HEK293 (cell line): ENCODE results near the gene ZWILCH.
A peak's percentile ranks its signal among the peaks of the same experiment; 100 is the strongest.

Experiments used
- CTCF ChIA-PET: fragments of 350-600 bp; formaldehyde crosslinking; extraction: SDS; loops from one replicate; lab custom pipeline; 2021; ENCODE audit warnings: antibody characterized with exemption; lab: Yijun Ruan, JAX
- POLR2A ChIA-PET: fragments of 300-600 bp; formaldehyde crosslinking; extraction: SDS; loops from one replicate; lab custom pipeline; 2020; ENCODE audit warnings: antibody characterized with exemption, inconsistent platforms; lab: Yijun Ruan, JAX
- H3K27ac ChIP-seq: fragments of 200-500 bp; sonication (Bioruptor generic); 2 replicates; pipeline ENCODE4 v1.5.1; 2014; ENCODE audit warnings: low read depth, low read length, control low read depth, inconsistent platforms; ENCODE audit errors: extremely low read depth
- H3K36me3 ChIP-seq, 2 experiments: fragments of 200-500 bp in 1 of 2; sonication (Bioruptor generic) in 1 of 2; 1 replicate in 1 of 2; 2 replicates in 1 of 2; pipeline ENCODE4 v1.5.1; 2014 to 2017; ENCODE audit warnings: inconsistent platforms in 2 of 2, low read length in 2 of 2; ENCODE audit not compliant: control insufficient read depth in 2 of 2, insufficient read depth in 1 of 2
- H3K4me1 ChIP-seq: fragments of 200-500 bp; sonication (Bioruptor generic); 2 replicates; pipeline ENCODE4 v1.5.1; 2014; ENCODE audit warnings: mild to moderate bottlenecking, low read length, inconsistent platforms; ENCODE audit not compliant: control insufficient read depth, insufficient read depth
- H3K4me3 ChIP-seq: 2 replicates; pipeline ENCODE4 v1.5.1; 2011; ENCODE audit warnings: low read depth, mild to moderate bottlenecking, control low read depth, low read length, moderate library complexity
- H3K9me3 ChIP-seq: fragments of 200-500 bp; sonication (Bioruptor generic); 2 replicates; pipeline ENCODE4 v1.5.1; 2014; ENCODE audit warnings: low read depth, low read length, inconsistent platforms; ENCODE audit not compliant: control insufficient read depth, insufficient read depth
- CTCF ChIP-seq: fragments of 450-650 bp; formaldehyde crosslinking; IDR thresholded peaks from 2 replicates; pipeline ENCODE4 v1.5.1; 2016; ENCODE audit warnings: missing biosample characterization, missing genetic modification characterization
- KLF8 ChIP-seq: fragments of 450-650 bp; formaldehyde crosslinking; IDR thresholded peaks from 2 replicates; pipeline ENCODE4 v1.5.1; 2016; ENCODE audit warnings: missing biosample characterization, missing genetic modification characterization
- PRDM1 ChIP-seq: fragments of 450-650 bp; formaldehyde crosslinking; IDR thresholded peaks from 2 replicates; pipeline ENCODE4; 2016; ENCODE audit warnings: missing biosample characterization, missing genetic modification characterization
- PRDM4 ChIP-seq: fragments of 450-650 bp; formaldehyde crosslinking; IDR thresholded peaks from 2 replicates; pipeline ENCODE4 v1.5.1; 2017; ENCODE audit warnings: missing biosample characterization, missing genetic modification characterization
- SETDB1 ChIP-seq: IDR thresholded peaks from one replicate; pipeline ENCODE4 v1.6.1; 2017; ENCODE audit warnings: mild to moderate bottlenecking, low read length, moderate library complexity, mixed read lengths; ENCODE audit not compliant: insufficient read length
- TCF7L2 ChIP-seq: IDR thresholded peaks from 2 replicates; pipeline ENCODE4 v1.6.1; 2011; ENCODE audit warnings: low read depth, mild to moderate bottlenecking, inconsistent platforms, low read length, moderate library complexity, borderline replicate concordance
- ZFHX2 ChIP-seq: fragments of 450-650 bp; formaldehyde crosslinking; conservative IDR thresholded peaks from 2 replicates; pipeline ENCODE4 v1.5.1; 2016; ENCODE audit warnings: missing biosample characterization, missing genetic modification characterization
- ZNF157 ChIP-seq: fragments of 450-650 bp; formaldehyde crosslinking; IDR thresholded peaks from 2 replicates; pipeline ENCODE4 v1.5.1; 2016; ENCODE audit warnings: missing biosample characterization, missing genetic modification characterization
- ZNF354C ChIP-seq: fragments of 450-650 bp; formaldehyde crosslinking; IDR thresholded peaks from 2 replicates; pipeline ENCODE4 v1.5.1; 2016; ENCODE audit warnings: missing biosample characterization, missing genetic modification characterization, low read depth, borderline replicate concordance
- ZNF449 ChIP-seq: fragments of 450-650 bp; formaldehyde crosslinking; IDR thresholded peaks from 2 replicates; pipeline ENCODE4 v1.5.1; 2017; ENCODE audit warnings: missing biosample characterization, mild to moderate bottlenecking, missing genetic modification characterization, moderate library complexity
- ZNF518A ChIP-seq: fragments of 450-650 bp; formaldehyde crosslinking; conservative IDR thresholded peaks from 2 replicates; pipeline ENCODE4 v1.5.1; 2016; ENCODE audit warnings: low read depth, missing biosample characterization, missing genetic modification characterization
- ZNF585B ChIP-seq: fragments of 450-650 bp; formaldehyde crosslinking; IDR thresholded peaks from 2 replicates; pipeline ENCODE4 v1.5.1; 2016; ENCODE audit warnings: missing biosample characterization, missing genetic modification characterization
- ZNF600 ChIP-seq: fragments of 450-650 bp; formaldehyde crosslinking; IDR thresholded peaks from 2 replicates; pipeline ENCODE4 v1.5.1; 2016; ENCODE audit warnings: missing biosample characterization, missing genetic modification characterization
- ZNF610 ChIP-seq: fragments of 450-650 bp; formaldehyde crosslinking; IDR thresholded peaks from 2 replicates; pipeline ENCODE4 v1.5.1; 2016; ENCODE audit warnings: missing biosample characterization, missing genetic modification characterization, borderline replicate concordance

The ZWILCH gene

GRCh38 chr15:66580643-66581042 is 75.5 kb downstream of the ZWILCH start (continued):
- no peak for TF ChIP-seq PRDM4 (tag by site-specific recombination)

- no peak for TF ChIP-seq ZNF157
- peak; percentile 62 for TF ChIP-seq SETDB1
- ChIA-PET CTCF (interaction anchor here (0.6 to 2.0 kb wide), 3 partner anchors 15 to 84 kb away, joined by 3 to 6 read pairs (median 4); no protein-coding TSS in a partner anchor), POLR2A (interaction anchor here (0.7 kb wide), 1 partner anchor 135 kb away, joined by 4 read pairs; no protein-coding TSS in a partner anchor)
- Histone ChIP-seq H3K27ac (no peak overlapping the region), H3K9me3 (no peaks in the 10 kb centered on the region), H3K4me1 (no peaks in the 10 kb centered on the region), H3K4me3 (no peak overlapping the region), H3K36me3 (no peaks in the 10 kb centered on the region)
Observed at GRCh38 chr15:66581972-66582537, 76.9 kb downstream of the ZWILCH start.

- peak; percentile 56 for TF ChIP-seq PRDM1
- no peak for TF ChIP-seq ZNF518A (tag by site-specific recombination)
- peak; percentile 32; the same call in 1 of the 2 replicates for TF ChIP-seq ZFHX2 (tag by site-specific recombination)
- TF ChIP-seq CTCF (tag by site-specific recombination) = no peak
- Histone ChIP-seq H3K9me3 (no peaks in the 10 kb centered on the region), H3K36me3 (no peaks in the 10 kb centered on the region), H3K4me3 (no peak overlapping the region), H3K27ac (no peak overlapping the region), H3K4me1 (no peaks in the 10 kb centered on the region)
- CTCF ChIA-PET = interaction anchor here (0.8 to 3.0 kb wide), 2 partner anchors 18 to 19 kb away, joined by 5 to 15 read pairs; no protein-coding TSS in a partner anchor
- POLR2A ChIA-PET = no interaction called here
Observed at GRCh38 chr15:66586155-66586976, 81.2 kb downstream of the ZWILCH start.

GRCh38 chr15:66587020-66587419 is 81.9 kb downstream of the ZWILCH start:
- no peaks in the 10 kb centered on the region for H3K36me3 ChIP-seq
- H3K27ac ChIP-seq = no peak overlapping the region
- POLR2A ChIA-PET = no interaction called here
- CTCF ChIA-PET = interaction anchor here (0.9 to 3.0 kb wide), 2 partner anchors 20 to 276 kb away, joined by 3 to 15 read pairs; no protein-coding TSS in a partner anchor
- H3K4me1 ChIP-seq = no peaks in the 10 kb centered on the region
- H3K9me3 ChIP-seq = no peaks in the 10 kb centered on the region
- H3K4me3 ChIP-seq = no peak overlapping the region
- TF ChIP-seq ZNF600 (tag by site-specific recombination) (no peak), TCF7L2 (no peak), ZNF610 (tag by site-specific recombination) (no peak), KLF8 (tag by site-specific recombination) (no peak), ZNF449 (no peak), ZNF354C (tag by site-specific recombination) (no peak), ZNF585B (tag by site-specific recombination) (no peak)
